Renal pelvis (tissue), 4 donors: ENCODE data around the gene GABARAP. TPM values are rescaled to one million over a fixed set of nuclear protein-coding genes. Genes with fewer than 3 reads are reported as not detected.
"Not testable (repeated sequence)": the region's sequence is repeated elsewhere in the genome, so short reads cannot be mapped to it uniquely, and the experiment has no call there.

ENCODE experiments used
- DNase-seq: peaks from one replicate; pipeline ENCODE4 v3.0.0-alpha.2; 2013
- polyA plus RNA-seq, 3 donors: library from polyadenylated mRNA; unstranded; fragments of 120-200 nt; gene quantifications; one replicate each; pipeline ENCODE4 v1.2.1, GENCODE V29; 2013; ENCODE audit not compliant: insufficient read length in 3 of 3

GABARAP gene
- polyA plus RNA-seq, 3 donors, result 456 to 505 (median 482) TPM

DNA sequence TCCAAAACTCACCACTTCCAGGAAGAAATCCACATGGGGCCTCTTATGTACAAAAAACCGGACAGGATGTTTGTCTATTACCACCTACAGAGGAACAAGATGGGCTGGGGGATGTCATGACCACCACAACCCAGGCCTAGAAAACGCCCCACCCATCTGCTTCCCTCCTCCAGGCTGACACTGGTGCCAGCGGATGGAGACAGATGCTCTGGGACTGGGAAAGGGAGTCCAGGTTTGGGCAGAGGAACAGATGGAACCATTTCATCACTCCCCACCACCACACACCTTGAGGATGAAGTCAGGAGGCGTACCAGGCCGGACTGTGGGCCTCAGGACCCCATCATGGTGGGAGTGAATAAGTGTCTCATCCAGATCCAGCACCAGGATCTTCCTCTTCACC is 4.5 kb upstream of the GABARAP start:
- no peak for DNase-seq

DNA sequence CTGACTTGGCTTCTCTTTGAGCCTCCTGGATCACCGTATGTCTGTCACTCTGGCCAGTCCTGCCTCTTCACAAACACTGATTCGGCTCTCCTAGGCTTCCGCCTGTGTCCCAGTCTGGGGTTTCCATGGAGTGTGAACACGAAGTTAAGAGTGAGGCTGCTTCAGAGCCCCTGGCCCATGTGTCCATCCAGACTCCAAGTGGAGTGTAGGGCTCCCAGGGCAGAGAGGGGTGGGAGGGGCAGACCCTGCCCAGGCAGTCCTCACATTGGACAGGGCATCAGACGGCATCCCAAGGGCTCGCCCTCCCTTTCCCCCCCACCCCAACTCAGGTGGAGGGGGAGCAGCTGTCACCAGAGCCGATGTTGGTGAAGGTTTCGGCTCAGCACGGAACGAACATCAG is 1.6 kb upstream of the GABARAP start:
- DNase-seq, result not testable (repeated sequence)

DNA sequence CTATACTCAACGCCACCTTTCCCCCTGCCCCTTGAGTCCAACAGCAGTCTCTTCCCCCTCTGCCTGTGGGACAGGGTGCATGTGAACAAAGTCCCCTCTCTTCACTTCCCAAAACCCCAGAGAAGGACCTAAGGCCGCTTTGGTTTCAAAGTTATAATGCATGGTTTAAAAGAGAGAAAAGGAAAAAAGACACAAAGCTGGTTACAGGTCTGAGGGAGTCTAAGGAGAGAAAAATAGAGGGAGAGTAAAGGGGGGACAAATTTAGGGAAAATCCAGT is 1.1 kb upstream of the GABARAP start:
- no peak for DNase-seq

DNA sequence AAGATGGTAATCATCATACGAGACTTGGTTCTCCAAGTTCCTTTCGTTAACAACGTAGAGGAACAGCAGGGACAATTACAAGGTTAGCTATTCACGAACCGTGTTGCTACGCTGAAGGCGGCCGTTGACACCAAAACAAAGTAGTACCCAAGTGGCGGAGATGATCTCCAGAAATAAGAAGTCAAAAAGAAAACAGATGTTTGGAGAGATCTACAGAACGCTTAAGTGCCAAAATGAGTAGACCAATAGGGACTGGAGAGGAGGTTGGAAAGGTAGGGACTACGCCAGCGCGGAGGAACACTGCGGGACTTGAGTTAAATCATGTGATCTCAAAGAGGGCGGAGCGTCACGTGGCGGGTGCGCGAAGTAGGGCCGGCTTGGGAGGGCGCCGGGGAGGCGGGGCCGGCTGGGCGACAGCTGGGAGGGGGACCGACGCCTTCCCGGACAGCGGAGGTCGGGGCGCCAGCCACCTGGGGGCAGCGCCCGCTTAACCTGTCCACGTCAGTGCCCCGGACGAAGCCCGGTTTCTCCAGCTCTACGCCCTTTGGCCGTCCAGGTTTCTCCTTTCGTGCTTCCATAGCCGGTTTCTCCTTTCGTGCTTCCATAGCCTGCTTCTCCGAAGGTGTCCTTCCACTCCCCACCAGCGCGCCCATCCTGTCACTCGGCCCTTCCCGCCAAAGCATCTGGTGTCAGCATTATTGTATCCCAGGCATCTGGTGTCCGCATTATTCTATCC is 636 bp upstream of the GABARAP start:
- peak; percentile 96 for DNase-seq

DNA sequence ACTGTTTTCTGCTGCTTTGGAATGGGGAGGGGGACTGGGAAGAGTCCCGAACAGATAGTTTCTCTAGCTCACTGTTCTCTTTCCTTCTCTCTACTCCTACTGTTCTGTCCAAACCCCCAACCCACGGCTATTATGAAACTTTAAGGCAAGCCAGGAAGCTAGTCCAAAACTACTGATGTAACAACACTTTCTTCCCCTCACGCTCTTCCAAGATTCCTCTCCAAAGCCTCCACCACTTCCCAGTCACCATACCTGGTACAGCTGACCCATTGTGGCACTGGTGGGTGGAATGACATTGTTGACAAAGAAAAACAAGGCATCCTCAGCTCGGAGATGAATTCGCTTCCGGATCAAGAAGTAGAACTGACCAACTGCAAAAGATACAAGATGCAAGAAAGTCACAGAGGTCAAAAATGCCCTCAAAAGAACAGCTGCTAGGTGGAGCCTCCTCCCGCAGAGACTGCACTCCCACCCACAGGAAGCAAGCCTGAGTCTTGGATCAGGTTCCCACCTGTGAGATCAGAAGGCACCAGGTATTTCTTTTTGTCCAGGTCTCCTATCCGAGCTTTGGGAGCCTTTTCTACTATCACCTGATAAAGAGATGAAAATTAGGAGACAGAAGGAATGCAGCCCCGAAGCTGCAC is 1.0 kb downstream of the GABARAP start:
- no peak for DNase-seq

DNA sequence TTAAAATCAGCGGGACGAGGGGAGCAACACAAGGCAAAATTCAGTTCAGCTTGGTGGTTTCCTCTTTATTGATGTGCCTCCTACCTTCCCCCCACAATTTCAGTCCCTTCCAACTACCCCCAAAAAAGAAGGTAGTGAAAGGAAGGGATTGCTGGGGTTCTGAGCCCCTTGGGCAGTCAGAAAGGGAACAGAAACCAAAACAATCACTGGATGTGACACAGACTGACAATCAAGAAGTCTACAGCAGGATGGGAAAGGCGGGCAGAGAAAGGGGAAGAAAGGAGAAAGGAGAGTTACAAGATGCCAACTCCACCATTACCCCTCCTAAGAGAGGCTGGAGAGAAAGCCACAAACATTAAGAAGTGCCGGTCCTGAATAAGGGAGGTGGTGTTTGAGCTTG is 1.9 kb downstream of the GABARAP start:
- DNase-seq, result no peak

DNA sequence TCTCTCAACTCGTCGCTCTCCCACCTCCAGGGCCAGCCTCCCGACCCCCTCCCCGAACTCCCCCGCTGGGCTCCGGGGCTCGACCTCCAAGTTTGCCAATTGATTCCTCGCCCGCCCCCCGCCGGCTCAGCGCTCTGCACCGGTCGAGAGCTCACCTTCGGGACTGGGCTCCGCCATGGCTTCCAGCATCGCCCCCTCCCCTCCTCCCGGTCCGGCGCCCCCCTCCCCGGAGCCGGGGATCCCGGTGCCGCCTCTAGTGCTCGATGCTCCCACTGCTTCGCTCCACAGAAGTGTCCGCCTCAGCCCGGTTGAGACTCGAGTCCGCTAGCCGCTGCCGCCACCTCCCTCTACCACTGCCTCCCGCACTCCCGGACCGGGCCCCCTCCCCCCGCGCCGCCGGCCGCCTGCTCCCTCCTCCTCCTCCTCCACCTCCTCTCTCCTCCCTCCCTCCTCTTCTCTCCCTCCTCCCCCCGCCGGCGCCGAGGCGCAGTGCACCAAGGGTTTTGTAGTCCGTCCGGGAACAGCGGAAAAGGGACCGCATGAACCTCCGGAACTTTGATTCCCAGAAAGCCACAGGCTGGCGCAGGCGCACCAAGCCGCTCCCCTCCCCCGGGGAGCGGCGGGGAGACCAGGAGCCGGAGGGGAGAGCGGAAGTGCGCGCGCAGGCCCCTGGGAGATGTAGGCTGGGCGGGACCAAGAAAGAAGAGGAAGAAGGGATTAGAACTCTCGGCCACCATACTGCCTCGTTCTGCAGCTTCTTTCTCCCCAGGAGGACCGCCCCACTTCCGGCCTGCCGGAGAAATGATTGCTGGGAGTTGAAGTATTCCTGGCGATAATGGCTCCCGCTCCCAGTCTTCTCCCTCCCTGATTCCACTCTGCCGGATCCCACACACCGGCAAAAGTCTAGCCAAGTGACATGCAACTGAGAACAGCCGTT is 2.9 kb downstream of the GABARAP start, which contains the start of gene PHF23:
TSS of gene PHF23 (minus strand) at position 367 of the 937 bp plus-strand sequence. CDS start at position 189, 178 bp downstream.
- peak; percentile 100 for DNase-seq

DNA sequence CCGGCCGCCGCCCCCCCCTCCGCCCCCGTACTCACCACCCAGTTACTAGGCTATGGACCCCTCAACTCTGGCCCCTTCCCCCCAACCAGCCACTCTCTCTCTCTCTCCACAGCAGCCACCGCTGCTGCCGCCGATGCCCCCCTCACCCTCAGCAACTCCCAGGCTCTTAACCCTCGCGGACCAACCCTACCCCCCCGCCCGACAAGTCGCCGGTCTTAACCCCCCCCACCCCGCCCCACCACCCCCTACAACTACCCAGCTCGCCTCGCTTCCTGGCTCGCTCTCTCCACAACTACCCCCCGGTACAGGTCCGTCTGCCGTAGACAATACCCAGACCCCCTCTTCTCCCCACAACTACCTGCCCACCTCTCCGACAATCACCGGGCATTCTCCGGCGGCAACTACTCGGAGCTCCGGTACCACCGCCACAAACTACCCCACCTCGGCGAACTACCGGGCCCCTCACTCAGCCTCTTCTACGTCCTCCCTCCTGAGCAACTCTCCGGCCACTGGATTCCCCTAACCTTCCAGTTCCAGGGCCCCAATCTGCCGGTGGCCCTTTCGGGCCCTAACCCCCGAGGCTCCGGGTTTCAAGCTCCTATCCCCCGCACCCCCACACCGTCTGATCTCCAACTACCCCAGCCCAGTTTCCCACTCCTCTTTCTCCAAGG is 3.7 kb downstream of the GABARAP start:
- no peak for DNase-seq

DNA sequence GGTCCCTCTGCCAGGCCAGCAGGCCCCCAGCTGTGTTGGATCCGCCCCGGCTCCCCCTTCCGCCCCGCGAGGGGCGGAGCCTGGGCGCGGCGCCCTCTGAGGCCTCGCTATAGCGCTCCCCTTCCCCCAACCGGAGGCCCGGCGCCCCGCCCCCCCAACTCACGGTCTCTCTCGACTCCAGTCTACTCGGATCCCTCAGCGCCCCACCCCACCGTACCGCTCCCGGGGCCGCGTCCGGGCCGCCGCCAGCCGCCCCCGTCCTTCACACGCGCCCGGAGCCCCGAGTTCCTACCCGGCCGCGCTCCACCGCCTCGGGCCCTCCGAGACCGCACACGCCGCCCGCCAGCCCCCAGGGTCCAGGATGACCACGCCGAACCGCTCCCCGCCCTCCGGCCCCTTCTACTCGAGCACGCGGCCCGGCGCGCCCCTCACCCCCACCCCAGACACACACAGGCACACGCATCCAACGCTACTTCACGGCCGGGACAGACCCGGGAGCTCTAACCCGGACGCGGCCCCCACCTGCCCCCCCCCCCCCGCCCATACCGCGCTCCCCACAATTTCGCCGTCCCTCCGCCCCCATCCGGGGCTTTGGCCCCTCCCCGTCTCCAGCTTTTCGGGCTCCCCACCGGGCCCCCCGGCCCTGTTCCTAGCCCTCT is 4.4 kb downstream of the GABARAP start:
- DNase-seq, result no peak

DNA sequence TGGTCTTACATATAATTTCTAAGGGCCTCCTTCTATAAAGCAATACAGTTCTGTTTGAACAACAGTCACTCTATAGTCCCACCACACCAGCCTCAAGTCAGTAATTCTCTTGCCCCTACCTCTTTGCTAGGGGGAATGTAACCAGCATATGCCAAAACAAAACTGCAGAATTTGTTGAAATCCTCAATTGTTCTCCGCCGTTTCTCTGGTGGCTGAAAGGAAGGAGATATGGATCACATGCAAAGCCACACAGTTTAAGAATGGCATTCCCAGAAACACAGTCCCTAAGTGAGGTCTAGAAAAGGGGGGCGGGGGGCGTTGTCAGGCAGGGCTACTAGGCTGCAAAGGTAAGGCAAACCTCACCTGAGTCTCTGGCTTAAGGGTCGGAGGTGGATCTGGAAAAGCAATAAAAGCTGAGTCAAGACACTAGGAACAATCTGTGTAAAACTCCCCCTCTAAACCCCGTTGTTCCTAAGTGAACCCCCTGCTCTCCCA is 4.9 kb downstream of the GABARAP start:
- no peak for DNase-seq

DNA sequence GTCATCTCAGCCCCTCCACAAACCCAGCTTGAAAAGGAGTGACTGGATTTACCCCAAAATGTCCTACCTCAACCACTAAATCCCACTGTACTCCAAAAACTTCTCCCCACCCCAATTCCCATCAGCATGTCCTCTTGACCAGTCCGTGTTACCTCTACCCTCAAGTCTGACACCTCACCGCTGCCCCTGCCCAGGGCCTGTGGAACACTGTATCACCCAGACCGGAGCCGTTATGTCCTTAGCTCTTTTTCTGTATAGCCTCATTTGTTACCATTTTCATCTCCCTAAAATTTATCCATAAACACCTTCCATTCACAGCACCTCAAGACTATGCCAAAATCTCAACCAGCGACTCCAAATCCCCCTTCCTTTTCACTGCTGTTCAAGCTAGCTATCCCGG is 5.4 kb downstream of the GABARAP start:
- DNase-seq, result no peak

DNA sequence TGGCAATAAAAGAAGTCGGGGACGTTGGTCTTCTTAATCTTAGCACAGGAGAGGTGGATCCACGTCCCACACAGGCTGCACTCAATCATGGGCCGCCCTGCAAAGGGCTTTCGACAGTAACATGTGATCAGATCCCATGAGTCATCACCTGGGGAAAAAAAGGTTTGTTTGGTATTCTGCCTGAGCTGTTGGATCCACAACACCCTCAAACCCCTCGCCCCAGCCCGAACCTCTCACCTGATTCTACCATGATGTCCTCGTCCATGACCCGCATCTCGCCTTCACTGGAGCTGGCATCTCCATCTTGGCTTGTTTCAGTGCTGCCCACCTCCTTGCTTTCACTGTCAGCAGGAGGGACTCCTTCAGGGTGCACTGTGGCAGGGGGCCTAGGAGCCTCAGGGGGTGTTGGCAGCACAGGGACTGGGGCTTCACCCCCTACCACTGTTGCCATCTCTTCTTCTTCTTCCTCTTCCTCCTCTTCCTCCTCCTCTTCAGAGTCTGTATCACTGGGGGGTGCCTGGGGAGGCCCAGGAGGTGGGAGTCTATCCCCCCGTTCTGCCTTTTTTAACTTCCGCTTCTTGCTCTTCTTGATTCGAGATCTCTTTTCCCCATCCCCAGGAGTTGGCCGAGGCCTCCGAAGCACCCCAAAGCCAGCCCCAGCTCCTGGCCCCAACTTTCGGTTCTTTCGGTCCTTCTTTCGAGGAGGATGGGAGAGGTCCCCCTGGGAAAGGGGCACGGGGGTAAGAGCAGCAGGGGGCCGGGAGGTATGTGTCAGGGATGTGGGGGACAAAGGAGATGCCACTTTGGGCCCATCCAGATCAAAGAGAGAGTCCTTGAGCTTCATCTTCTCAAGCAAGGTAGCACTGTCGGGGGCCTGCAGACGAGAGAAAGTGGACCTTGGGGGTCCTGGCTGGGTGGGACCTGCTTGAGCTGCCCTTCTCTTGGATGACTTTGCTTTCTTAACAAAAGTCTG is 6.3 kb downstream of the GABARAP start:
- DNase-seq, result no peak

DNA sequence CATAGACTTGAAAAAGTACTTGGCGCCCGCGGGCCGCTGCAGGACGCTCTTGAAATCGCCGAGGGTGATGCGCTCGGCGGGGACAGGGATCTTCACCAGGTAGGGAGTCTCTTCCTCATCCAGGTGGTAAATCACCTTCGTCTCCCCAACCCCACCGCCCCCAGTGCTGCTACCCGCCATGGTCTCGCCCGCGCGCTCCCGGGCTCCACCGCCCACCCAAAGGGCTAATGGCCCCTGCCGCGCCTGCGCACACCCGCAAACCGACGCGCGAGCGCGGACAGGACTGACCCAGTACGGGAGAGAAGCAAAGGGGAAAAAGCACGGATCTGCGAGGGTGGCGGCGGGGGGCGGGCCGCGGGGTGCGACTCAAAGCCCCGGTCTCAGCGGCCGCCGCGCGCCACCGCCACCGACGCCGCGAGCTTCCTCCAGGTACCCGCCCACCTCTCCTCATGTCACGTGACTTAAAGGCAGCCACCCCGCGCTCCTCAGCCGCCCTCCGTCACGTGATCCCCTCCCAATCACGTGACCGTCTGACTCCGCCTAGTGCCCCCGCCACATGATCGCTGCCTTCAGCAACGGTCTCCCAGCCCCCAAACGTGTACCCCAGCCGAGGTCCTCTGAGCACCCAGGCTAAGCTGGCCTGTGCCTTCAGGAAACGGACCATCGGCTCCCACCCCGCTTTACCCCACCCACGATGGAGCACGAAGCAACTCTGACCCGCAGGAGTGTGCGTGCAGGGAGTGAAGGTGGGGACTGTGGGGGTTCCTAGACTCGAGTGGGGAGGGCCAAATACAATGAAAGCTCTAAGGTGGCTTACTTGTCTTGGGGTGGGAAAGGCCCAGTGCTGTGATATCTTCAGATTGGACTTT is 7.9 kb downstream of the GABARAP start, which contains the start of gene DVL2:
TSS of gene DVL2 (minus strand) at position 435 of the 869 bp plus-strand sequence. CDS start at position 180, 255 bp downstream.
- peak; percentile 95 for DNase-seq

DNA sequence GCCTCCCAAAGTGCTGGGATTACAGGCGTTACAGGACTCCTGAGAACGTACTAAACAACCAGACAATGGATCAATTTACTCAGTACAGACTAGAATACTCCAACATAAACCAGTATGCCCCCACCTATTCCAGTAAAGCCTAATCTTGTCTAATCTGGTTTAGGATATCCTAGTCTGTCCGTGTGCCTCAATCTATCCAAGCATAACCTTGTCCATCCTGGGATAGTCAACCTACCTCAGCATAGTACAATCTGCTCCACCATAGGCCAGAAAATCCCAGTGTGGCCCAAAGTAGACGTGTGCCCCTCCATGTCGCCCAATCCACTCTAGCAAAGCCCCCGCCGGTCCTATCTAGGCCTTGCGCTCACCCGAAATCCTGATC is 8.6 kb downstream of the GABARAP start:
- no peak for DNase-seq

DNA sequence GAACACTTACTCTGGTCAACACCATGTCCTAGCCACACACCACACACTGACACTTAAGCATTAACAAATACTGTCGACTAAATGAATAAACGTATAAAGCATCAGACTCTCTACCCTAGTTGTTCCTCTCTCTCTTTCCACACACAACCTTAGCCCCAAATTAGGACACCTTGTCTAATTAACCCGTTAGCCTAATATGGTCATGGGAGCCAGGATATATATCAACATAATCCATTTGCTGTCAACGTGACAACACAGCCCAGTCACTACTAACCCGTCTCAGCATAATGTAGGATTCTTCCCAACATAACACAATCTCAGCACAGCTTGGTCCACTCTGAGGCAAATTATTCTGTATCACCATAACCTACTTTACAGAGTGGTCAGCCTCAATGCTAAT is 10.1 kb downstream of the GABARAP start:
- no peak for DNase-seq

DNA sequence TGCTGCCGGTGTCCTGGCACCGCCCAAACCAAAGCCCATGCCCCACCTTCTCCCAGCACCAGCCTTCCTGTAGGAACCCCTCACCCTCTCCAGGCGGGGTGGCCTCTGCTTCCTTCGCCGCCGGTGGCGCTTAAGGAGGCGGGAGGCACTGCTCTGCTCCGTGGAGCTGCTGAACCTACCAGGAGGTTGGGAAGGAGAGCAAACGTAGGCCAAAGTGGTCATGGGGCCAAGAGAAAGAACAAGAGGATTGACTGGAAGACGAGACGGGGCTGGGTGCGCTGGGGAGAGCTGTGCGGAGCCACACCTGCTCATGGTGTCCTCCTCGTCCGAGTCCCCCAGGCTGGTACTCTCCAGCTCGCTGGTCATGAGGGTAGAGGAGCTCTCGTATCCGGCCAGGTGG is 12.7 kb downstream of the GABARAP start:
- no peak for DNase-seq

DNA sequence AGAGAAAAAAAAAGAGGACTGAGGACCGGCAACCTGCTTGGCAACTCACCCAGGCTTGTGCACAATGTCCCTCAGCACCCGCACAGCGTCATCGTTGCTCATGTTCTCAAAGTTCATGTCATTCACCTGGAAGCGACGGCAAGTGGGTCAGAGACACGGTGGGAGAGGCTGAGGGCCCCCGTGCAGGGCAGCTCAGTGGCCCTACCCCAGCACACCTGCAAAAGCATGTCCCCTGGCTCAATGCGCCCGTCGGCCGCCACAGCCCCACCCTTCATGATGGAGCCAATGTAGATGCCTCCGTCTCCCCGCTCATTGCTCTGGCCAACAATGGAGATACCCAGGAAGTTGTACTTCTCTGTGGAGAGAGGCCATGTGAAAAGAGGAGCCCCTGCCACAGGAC is 13.3 kb downstream of the GABARAP start:
- DNase-seq, result no peak

DNA sequence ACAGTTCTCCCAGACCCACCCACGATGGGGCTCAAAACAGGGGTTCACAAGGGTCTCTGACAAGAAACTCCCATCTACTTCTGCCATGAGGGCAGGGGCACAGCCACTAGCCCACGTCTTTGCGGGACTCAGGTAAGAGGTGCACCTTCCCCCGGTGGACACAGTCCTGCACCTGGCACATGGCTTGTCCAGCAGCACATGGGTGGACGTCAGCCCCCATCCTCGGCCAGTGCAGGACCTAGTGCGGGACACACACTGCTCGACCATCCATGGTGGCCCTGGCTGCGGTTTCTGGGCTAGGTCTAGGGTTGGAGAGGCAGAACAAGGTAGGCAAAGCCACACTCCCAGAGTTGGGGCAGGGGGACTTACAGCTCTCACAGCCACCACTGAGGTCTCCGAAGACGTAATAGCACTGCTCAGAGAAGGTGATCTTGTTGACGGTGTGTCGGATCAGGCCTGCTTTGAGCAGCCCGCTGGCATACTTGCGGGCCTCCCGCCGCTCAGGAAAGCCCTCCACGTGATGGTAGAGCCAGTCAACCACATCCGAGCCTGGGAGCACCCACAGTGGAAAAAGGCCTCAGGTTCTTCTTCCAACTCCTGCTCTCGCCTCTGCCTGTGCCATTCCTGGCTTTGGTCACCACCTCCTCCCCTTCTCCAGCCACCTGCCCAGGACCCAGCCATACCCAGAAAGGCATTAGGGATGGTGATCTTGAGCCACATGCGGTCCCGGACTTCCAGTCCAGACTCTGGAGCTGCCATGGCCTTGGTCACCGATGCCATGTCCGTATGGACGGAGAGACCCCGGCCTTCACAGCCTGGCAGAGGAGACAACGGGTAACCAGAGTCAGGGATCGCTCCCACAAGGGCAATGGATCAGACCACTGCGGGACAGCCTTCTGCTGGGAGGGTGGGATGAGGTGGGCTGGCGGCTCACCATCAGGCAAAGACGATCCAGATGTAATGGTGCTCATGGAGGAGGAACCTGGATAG is 15.2 kb downstream of the GABARAP start:
- no peak for DNase-seq
